Stomach smooth muscle (tissue), 2 donors: ENCODE data around the gene ZNF157.

ENCODE experiments used
- H3K27ac ChIP-seq: one replicate; pipeline ENCODE4 v1.7.0; 2013; ENCODE audit warnings: mild to moderate bottlenecking, low read length, inconsistent platforms
- H3K27me3 ChIP-seq, 2 donors: one replicate each; pipeline ENCODE4 v1.7.0; 2013; ENCODE audit warnings: low read length in 2 of 2; ENCODE audit not compliant: insufficient read depth in 2 of 2, control insufficient read depth in 1 of 2
- H3K36me3 ChIP-seq, 2 donors: one replicate each; pipeline ENCODE4 v1.7.0; 2013; ENCODE audit warnings: low read length in 2 of 2; ENCODE audit not compliant: control insufficient read depth in 2 of 2, insufficient read depth in 2 of 2
- H3K4me1 ChIP-seq: one replicate; pipeline ENCODE4 v1.7.0; 2013; ENCODE audit warnings: low read length; ENCODE audit not compliant: control insufficient read depth, insufficient read depth
- H3K4me3 ChIP-seq, 2 donors: one replicate each; pipeline ENCODE4 v1.7.0; 2013; ENCODE audit warnings: low read length in 2 of 2
- H3K9ac ChIP-seq, 2 donors: one replicate each; pipeline ENCODE4 v1.7.0; 2013; ENCODE audit warnings: low read length in 2 of 2, mild to moderate bottlenecking in 1 of 2
- H3K9me3 ChIP-seq, 2 donors: one replicate each; pipeline ENCODE4 v1.7.0; 2013; ENCODE audit warnings: low read length in 2 of 2; ENCODE audit not compliant: control insufficient read depth in 2 of 2
- donor health status: healthy.
- donor health status: Pancreatic carcinoma.

The ZNF157 gene

DNA sequence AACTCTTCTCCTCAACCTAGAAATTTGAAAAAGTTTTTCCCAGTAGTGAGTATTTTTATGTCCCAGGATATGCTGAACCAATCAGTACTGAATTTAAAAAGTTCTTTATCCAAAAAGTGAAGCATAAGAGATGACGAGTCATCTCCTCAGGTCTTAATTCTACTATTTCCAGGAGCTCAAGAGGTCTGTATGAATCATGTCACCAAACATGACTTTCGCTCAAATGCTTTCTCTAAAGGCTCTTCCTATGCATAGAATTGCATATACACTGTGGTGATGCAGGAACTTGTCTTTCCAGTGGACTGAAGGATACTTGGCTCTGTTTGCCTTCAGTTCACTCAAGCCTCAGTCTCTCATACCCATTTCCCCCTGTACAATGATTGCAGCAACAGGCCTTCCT, 76.6 kb downstream of the ZNF157 start:
- peaks cover 20 to 21% of the 10 kb centered on the region in 2 donors for H3K36me3 ChIP-seq
- peaks cover 0 to 23% of the 10 kb centered on the region in 2 donors for H3K9me3 ChIP-seq
- H3K9ac ChIP-seq: no peak overlapping the region
- peaks cover 0 to 4% of the 10 kb centered on the region in 2 donors for H3K27me3 ChIP-seq
- H3K4me3 ChIP-seq: no peak overlapping the region
- H3K27ac ChIP-seq: no peak overlapping the region
- no peaks in the 10 kb centered on the region for H3K4me1 ChIP-seq

DNA sequence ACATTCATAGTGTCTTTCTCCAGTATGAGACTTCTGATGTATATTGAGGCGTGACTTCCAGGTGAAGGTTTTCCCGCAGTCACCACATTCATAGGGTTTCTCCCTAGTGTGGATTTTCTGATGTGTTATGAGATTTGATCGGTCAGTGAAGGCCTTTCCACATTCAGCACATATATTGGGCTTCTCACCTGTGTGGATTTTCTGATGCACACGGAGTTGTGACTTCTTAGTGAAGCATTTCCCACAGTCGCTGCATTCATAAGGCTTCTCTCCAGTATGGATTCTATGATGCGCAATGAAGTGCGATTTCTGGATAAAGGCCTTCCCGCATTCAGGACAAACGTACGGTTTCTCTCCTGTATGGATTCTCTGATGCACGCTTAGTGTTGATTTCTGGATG, 77.2 kb downstream of the ZNF157 start:
- H3K27me3 ChIP-seq: peaks cover 0 to 4% of the 10 kb centered on the region in 2 donors
- H3K9ac ChIP-seq: no peak overlapping the region
- H3K9me3 ChIP-seq: peaks cover 0 to 23% of the 10 kb centered on the region in 2 donors
- no peaks in the 10 kb centered on the region for H3K4me1 ChIP-seq
- no peak overlapping the region for H3K27ac ChIP-seq
- H3K36me3 ChIP-seq: peaks cover 22 to 24% of the 10 kb centered on the region in 2 donors
- no peak overlapping the region for H3K4me3 ChIP-seq

DNA sequence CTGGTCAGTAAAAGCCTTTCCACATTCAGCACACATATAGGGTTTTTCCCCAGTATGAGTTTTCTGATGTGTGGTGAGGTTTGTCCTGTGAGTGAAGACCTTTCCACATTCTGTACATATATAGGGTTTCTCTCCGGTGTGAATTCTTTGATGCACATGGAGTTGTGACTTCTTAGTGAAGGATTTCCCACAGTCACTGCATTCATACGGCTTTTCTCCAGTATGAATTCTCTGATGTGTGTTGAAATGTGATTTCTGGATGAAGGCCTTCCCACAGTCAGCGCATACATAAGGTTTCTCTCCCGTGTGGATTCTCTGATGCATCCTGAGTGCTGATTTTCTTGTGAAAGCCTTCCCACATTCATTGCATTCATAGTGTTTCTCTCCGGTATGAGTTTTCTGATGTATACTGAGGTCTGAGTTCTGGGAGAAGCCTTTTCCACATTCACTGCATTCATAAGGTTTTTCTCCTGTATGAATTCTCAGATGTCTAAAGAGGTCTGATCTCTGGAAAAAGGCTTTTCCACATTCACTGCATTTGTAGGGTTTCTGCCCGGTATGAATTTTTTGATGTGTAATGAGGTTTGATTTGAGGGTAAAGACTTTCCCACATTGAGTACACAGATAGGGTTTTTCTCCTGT, 77.9 kb downstream of the ZNF157 start:
- Histone ChIP-seq H3K27ac (no peak overlapping the region), H3K36me3 (peaks cover 22 to 24% of the 10 kb centered on the region in 2 donors), H3K27me3 (peaks cover 0 to 4% of the 10 kb centered on the region in 2 donors), H3K9me3 (peaks cover 0 to 23% of the 10 kb centered on the region in 2 donors), H3K4me1 (no peaks in the 10 kb centered on the region), H3K4me3 (no peak overlapping the region), H3K9ac (no peak overlapping the region)

DNA sequence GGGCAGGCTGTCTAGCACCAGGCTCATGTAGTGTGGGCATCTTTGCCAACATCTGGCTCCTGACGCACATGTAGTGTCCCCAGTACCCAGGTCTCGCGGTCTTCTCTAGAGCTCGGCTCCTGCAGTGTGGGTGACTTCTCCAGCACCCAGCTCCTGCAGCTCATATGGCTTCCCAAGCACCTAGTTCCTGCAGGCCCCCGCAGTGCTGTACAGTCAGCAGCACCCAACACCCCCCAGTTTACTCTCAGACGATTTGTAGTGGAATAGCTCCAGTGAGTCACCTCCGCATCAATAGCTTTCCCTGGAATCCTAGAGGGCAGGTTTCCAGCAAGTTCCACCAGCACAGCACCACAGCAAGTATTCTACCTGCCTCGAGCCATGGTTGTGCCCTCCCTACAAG, 81.7 kb downstream of the ZNF157 start:
- Histone ChIP-seq H3K27me3 (no peaks in the 10 kb centered on the region), H3K4me3 (no peak overlapping the region), H3K9ac (no peak overlapping the region), H3K4me1 (no peaks in the 10 kb centered on the region), H3K27ac (no peak overlapping the region), H3K36me3 (peaks cover 24 to 29% of the 10 kb centered on the region in 2 donors), H3K9me3 (peaks cover 0 to 19% of the 10 kb centered on the region in 2 donors)

DNA sequence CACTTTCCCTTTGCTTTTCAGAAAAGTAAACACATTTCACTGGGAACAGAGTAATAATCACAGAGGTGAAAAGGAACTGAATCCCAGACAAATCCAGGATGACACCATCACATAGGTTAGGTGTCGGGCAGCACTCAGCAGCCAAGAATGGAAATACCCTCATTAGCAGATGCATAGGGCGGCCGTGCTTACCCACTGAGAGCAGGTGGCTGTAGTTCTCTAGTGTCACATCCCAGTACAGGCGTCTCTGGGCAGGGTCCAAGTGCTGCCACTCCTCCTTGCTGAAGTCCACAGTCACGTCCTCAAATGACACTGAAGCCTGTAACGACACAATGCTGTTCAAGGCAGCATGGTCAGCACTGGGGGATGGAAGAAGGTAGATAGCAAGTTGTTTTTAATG, 85.7 kb downstream of the ZNF157 start:
- H3K9me3 ChIP-seq: no peaks in the 10 kb centered on the region
- no peaks in the 10 kb centered on the region for H3K4me1 ChIP-seq
- no peaks in the 10 kb centered on the region for H3K27me3 ChIP-seq
- H3K36me3 ChIP-seq: peaks cover 4 to 11% of the 10 kb centered on the region in 2 donors
- no peak overlapping the region for H3K27ac ChIP-seq
- no peak overlapping the region for H3K4me3 ChIP-seq
- no peak overlapping the region for H3K9ac ChIP-seq

DNA sequence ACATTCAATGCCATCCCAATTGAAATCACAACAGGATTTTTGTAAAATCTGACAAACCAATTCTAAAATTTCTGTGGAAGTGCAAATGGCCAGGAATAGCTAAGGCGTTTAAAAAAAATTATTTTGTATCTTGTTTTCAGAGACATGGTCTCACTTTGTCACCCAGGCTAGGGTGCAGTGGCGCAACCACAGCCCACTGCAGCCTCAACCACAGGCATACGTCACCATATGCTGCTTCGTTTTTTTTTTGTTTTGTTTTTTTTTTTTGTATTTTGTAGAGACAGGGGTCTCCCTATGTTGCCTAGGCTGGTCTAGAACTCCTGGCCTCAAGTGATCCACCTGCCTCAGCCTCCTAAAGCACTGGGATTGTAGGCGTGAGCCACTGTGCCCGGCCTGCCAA, 88.2 kb downstream of the ZNF157 start:
- no peaks in the 10 kb centered on the region for H3K4me1 ChIP-seq
- H3K27me3 ChIP-seq: peaks cover 0 to 3% of the 10 kb centered on the region in 2 donors
- H3K4me3 ChIP-seq: no peak overlapping the region
- no peak overlapping the region for H3K27ac ChIP-seq
- no peak overlapping the region for H3K9ac ChIP-seq
- H3K36me3 ChIP-seq: peaks cover 0 to 7% of the 10 kb centered on the region in 2 donors
- H3K9me3 ChIP-seq: no peaks in the 10 kb centered on the region

DNA sequence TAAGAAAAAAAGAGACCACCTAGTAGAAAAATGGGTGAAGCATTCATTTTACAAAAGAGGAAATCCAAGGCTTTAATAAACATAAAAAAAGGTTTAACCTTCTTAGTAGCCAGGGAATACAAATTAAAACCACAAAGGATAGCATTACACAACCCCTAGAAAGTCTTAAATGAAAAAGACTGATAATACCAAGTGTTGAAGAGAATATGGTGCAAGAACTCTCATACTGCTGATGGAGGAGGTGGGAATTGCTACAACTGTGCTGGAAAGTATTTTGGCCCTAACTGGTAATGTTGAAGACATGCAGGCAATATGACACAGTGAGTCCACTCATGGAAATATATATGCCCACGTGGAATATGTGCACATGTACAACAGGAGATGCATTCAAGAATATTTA, 90.2 kb downstream of the ZNF157 start:
- no peaks in the 10 kb centered on the region for H3K9me3 ChIP-seq
- no peaks in the 10 kb centered on the region for H3K4me1 ChIP-seq
- H3K27ac ChIP-seq: no peak overlapping the region
- peaks cover 0 to 5% of the 10 kb centered on the region in 2 donors for H3K36me3 ChIP-seq
- peaks cover 0 to 3% of the 10 kb centered on the region in 2 donors for H3K27me3 ChIP-seq
- H3K4me3 ChIP-seq: no peak overlapping the region
- H3K9ac ChIP-seq: no peak overlapping the region
